Panc1 (cell line): ENCODE data around the gene LTB4R2. TPM values are rescaled to one million over a fixed set of nuclear protein-coding genes. Genes with fewer than 3 reads are reported as not detected.

Experiments used
- ATAC-seq: fragments of 200-7000 bp; cut with Tn5 transposase; 2 replicates; pipeline ENCODE4 v1.9.1; 2020; ENCODE audit warnings: mild to moderate bottlenecking, moderate library complexity
- BruUV-seq: library from RNA; stranded (reverse); fragments of 400-500 nt; replicated peaks from 2 replicates; lab custom pipeline; 2021; lab: Mats Ljungman, UMichigan
- CTCF ChIA-PET: fragments of 300-600 bp; sonication (Branson Sonifier 250); formaldehyde crosslinking; loops from one replicate; lab custom pipeline; 2022; ENCODE audit warnings: antibody characterized with exemption; lab: Charles Lee
- POLR2A ChIA-PET: fragments of 300-600 bp; sonication (Branson Sonifier 250); formaldehyde crosslinking; loops from one replicate; lab custom pipeline; 2022; ENCODE audit warnings: antibody characterized with exemption; lab: Charles Lee
- DNase-seq: peaks from one replicate; pipeline ENCODE4 v3.0.0-alpha.2; 2010; ENCODE audit warnings: low read depth, low spot score
- H3K27ac ChIP-seq: 2 replicates; pipeline ENCODE4 v1.5.1; 2011; ENCODE audit warnings: mild to moderate bottlenecking, low read length, inconsistent platforms
- H3K27me3 ChIP-seq: fragments of 200-500 bp; sonication (Bioruptor generic); 2 replicates; pipeline ENCODE4 v1.6.0; 2014; ENCODE audit warnings: low read length, inconsistent platforms; ENCODE audit not compliant: control insufficient read depth, insufficient read depth
- H3K36me3 ChIP-seq: fragments of 200-500 bp; sonication (Bioruptor generic); 2 replicates; pipeline ENCODE4 v1.5.1; 2014; ENCODE audit warnings: inconsistent platforms, mild to moderate bottlenecking, low read length, moderate library complexity; ENCODE audit not compliant: control insufficient read depth, insufficient read depth
- H3K4me1 ChIP-seq: 2 replicates; pipeline ENCODE4 v1.5.1; 2011; ENCODE audit warnings: inconsistent platforms, mild to moderate bottlenecking, low read length, moderate library complexity; ENCODE audit not compliant: control insufficient read depth, insufficient read depth
- H3K4me3 ChIP-seq, 2 experiments: 2 replicates each; pipeline ENCODE4 v1.5.1; 2011 to 2012; ENCODE audit warnings: low read depth in 2 of 2, low read length in 2 of 2, mild to moderate bottlenecking in 2 of 2, inconsistent platforms in 1 of 2, moderate library complexity in 1 of 2
- H3K9me3 ChIP-seq: fragments of 200-500 bp; sonication (Bioruptor generic); 2 replicates; pipeline ENCODE4 v1.5.1; 2014; ENCODE audit warnings: low read depth, mild to moderate bottlenecking, inconsistent platforms, low read length, moderate library complexity; ENCODE audit not compliant: control insufficient read depth, insufficient read depth
- POLR2AphosphoS5 ChIP-seq: IDR thresholded peaks from 2 replicates; pipeline ENCODE4 v1.6.1; 2012; ENCODE audit warnings: mild to moderate bottlenecking, low read depth, low read length, moderate library complexity
- REST ChIP-seq, 2 experiments: IDR thresholded peaks; 2 replicates each; pipeline ENCODE4 v1.6.1; 2011 to 2012; ENCODE audit warnings: low read depth in 2 of 2, control low read depth in 1 of 2, low read length in 1 of 2, mild to moderate bottlenecking in 1 of 2, moderate library complexity in 1 of 2; ENCODE audit not compliant: insufficient read depth in 1 of 2
- SIN3A ChIP-seq: IDR thresholded peaks from 2 replicates; pipeline ENCODE4 v1.6.1; 2012; ENCODE audit warnings: low read depth, mild to moderate bottlenecking, low read length, moderate library complexity, borderline replicate concordance; ENCODE audit not compliant: insufficient read depth
- TCF7L2 ChIP-seq: IDR thresholded peaks from 2 replicates; pipeline ENCODE4 v1.6.1; 2011; ENCODE audit warnings: mild to moderate bottlenecking, low read depth, low read length, inconsistent platforms
- in situ Hi-C: cut with HindIII; loops from 2 replicates; pipeline ENCODE4 v1.10.0; 2016; ENCODE audit warnings: low sequenced_read_pairs, low pct_unique_long_range_greater_than_20kb
- intact Hi-C: fragments of 100-400 bp; cut with micrococcal nuclease; formaldehyde crosslinking; loops from one replicate; pipeline ENCODE4 v1.10.0; 2022; ENCODE audit not compliant: unreplicated experiment
- total RNA-seq: library from RNA; stranded (reverse); gene quantifications from one replicate; pipeline ENCODE4 v1.2.1, GENCODE V29; 2021; ENCODE audit not compliant: unreplicated experiment
- TF ChIP-seq, protein P1 (sequence below): fragments of 450-650 bp; IDR thresholded peaks from 2 replicates; pipeline ENCODE4 v1.5.1; 2017; ENCODE audit warnings: mild to moderate bottlenecking

Gene LTB4R2
- total RNA-seq, 1 experiment from 2014 or later, result 6.9 TPM

GRCh38 chr14:24311837-24312615 lies 2.1 kb downstream of the LTB4R2 start:
- BruUV-seq, result no TSS peak
- Histone ChIP-seq H3K36me3 (no peaks in the 10 kb centered on the region), H3K27me3 (no peaks in the 10 kb centered on the region), H3K27ac (no peak overlapping the region), H3K4me1 (no peaks in the 10 kb centered on the region), H3K9me3 (no peaks in the 10 kb centered on the region), H3K4me3 (no peak overlapping the region)
- no peak for ATAC-seq
- ChIA-PET CTCF (no interaction called here), POLR2A (interaction anchor here (0.5 kb wide), 1 partner anchor 71 kb away, joined by 3 read pairs; no protein-coding TSS in a partner anchor)
- in situ Hi-C loops (no loop called here), intact Hi-C loops (no loop called here)
- TF ChIP-seq, protein P1, sequence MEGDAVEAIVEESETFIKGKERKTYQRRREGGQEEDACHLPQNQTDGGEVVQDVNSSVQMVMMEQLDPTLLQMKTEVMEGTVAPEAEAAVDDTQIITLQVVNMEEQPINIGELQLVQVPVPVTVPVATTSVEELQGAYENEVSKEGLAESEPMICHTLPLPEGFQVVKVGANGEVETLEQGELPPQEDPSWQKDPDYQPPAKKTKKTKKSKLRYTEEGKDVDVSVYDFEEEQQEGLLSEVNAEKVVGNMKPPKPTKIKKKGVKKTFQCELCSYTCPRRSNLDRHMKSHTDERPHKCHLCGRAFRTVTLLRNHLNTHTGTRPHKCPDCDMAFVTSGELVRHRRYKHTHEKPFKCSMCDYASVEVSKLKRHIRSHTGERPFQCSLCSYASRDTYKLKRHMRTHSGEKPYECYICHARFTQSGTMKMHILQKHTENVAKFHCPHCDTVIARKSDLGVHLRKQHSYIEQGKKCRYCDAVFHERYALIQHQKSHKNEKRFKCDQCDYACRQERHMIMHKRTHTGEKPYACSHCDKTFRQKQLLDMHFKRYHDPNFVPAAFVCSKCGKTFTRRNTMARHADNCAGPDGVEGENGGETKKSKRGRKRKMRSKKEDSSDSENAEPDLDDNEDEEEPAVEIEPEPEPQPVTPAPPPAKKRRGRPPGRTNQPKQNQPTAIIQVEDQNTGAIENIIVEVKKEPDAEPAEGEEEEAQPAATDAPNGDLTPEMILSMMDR, result no peak
- no peak for TF ChIP-seq REST (IDR thresholded peaks at IDR 0.05; ENCODE audit: insufficient read depth in 1 of 2, low read depth in 2 of 2, low read length in 1 of 2)
- no peak for TF ChIP-seq SIN3A
- TF ChIP-seq TCF7L2, result no peak
- TF ChIP-seq POLR2AphosphoS5, result no peak
- DNase-seq, result no peak

DNA sequence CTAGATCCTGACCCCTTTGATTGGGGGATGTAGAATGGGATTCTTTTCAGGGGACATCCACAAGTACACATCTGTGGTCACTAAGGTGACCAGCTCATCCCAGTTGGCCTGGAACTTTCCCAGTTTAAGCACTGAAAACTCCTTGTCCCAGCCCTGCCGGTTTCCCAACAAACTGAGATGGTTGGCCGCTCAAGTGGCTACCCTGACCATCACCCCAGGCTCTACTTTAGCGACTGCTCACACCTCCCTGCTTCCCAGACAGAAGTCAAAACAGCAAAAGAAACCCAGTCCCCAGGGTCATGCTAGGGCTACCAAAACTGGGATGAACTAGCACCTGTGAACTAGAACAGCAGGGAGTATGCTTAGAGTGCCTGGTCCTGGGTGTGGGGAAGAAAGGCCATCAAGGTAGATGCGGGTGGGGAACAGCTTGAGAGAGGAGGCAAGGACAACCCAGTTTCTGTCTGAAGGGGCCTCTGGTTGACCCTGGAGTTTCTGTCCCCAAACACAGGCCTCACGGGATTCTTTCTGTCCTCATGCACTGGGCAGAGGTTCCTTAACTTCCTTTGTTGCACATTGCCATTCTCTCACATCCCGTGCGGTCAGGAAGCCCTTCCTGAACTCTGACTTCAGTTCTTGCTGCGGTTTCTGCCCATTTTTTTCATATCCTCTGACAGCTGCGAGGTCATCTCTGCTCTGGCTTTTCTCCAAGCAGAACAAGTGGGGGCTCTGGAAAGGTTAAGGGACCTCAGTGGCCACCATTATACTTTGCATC lies 3.0 kb downstream of the LTB4R2 start:
- TSS peak; percentile 47 for BruUV-seq
- ATAC-seq (no peak), DNase-seq (no peak)
- in situ Hi-C loops (no loop called here), intact Hi-C loops (no loop called here)
- TF ChIP-seq, protein P1, result no peak
- TF ChIP-seq TCF7L2 (no peak), POLR2AphosphoS5 (no peak), SIN3A (no peak), REST (IDR thresholded peaks at IDR 0.05; ENCODE audit: insufficient read depth in 1 of 2, low read depth in 2 of 2, low read length in 1 of 2) (no peak)
- Histone ChIP-seq H3K27me3 (no peaks in the 10 kb centered on the region), H3K27ac (no peak overlapping the region), H3K9me3 (no peaks in the 10 kb centered on the region), H3K4me1 (no peaks in the 10 kb centered on the region), H3K36me3 (no peaks in the 10 kb centered on the region), H3K4me3 (no peak overlapping the region)
- CTCF ChIA-PET, result no interaction called here
- POLR2A ChIA-PET, result no interaction called here
